Stimulated activated CD8-positive, alpha-beta memory T cell treated with anti-CD3 and anti-CD28 coated beads, Interleukin-4, amount 100 ng/mL, for 4 hours (primary cell): Measurements from ENCODE around the gene NHS.

Experiments
- DNase-seq, 2 donors: peaks; one replicate each; pipeline ENCODE4 v3.0.0-alpha.2; 2020; ENCODE audit warnings: low read depth in 2 of 2, low spot score in 1 of 2

The NHS gene

GRCh38 chrX:17374619-17375366 is at the start of gene NHS:
Gene NHS (plus strand): TSS chrX:17375200. CDS start chrX:17375758, 558 bp downstream.
- DNase-seq: no peak

GRCh38 chrX:17328837-17329236 is 46.2 kb upstream of the NHS start:
- DNase-seq: no peak

GRCh38 chrX:17336377-17336776 is 38.6 kb upstream of the NHS start:
- no peak for DNase-seq

GRCh38 chrX:17355976-17356375 is 19.0 kb upstream of the NHS start:
- no peak for DNase-seq

- no peak for DNase-seq
Measured at GRCh38 chrX:17359500-17359899, 15.5 kb upstream of the NHS start.

GRCh38 chrX:17361620-17362019 is 13.4 kb upstream of the NHS start:
- no peak for DNase-seq

- no peak for DNase-seq
Measured at GRCh38 chrX:17368002-17368401, 7.0 kb upstream of the NHS start.

GRCh38 chrX:17369309-17369708 is 5.7 kb upstream of the NHS start:
- no peak for DNase-seq

GRCh38 chrX:17370191-17370590 is 4.8 kb upstream of the NHS start:
- no peak for DNase-seq

- no peak for DNase-seq
Measured at GRCh38 chrX:17372052-17372451, 2.9 kb upstream of the NHS start.

- no peak for DNase-seq
Measured at GRCh38 chrX:17373337-17373736, 1.7 kb upstream of the NHS start.

GRCh38 chrX:17375367-17375636 is 302 bp downstream of the NHS start:
- no peak for DNase-seq

- DNase-seq: no peak
Measured at GRCh38 chrX:17375637-17376430, 834 bp downstream of the NHS start.

- DNase-seq: no peak
Measured at GRCh38 chrX:17376431-17377077, 1.6 kb downstream of the NHS start.

- DNase-seq: no peak
Measured at GRCh38 chrX:17377091-17377717, 2.2 kb downstream of the NHS start.

GRCh38 chrX:17377795-17378194 is 2.8 kb downstream of the NHS start:
- no peak for DNase-seq

- DNase-seq: no peak
Measured at GRCh38 chrX:17380221-17380620, 5.2 kb downstream of the NHS start.

GRCh38 chrX:17390419-17390850 is 15.4 kb downstream of the NHS start:
- no peak for DNase-seq

- no peak for DNase-seq
Measured at GRCh38 chrX:17395154-17395553, 20.2 kb downstream of the NHS start.

GRCh38 chrX:17397074-17397473 is 22.1 kb downstream of the NHS start:
- no peak for DNase-seq

- DNase-seq: no peak
Measured at GRCh38 chrX:17403189-17403691, 28.2 kb downstream of the NHS start.

- no peak for DNase-seq
Measured at GRCh38 chrX:17403972-17404371, 29.0 kb downstream of the NHS start.
